IPS DF 4.7 (cell line): ENCODE measurements around the gene NEK2.
"Not testable (repeated sequence)": the region's sequence is repeated elsewhere in the genome, so short reads cannot be mapped to it uniquely, and the experiment has no call there.

ENCODE experiments used
- DNase-seq: peaks from one replicate; pipeline ENCODE4 v3.0.0-alpha.2; 2013; ENCODE audit warnings: low spot score; ENCODE audit errors: extremely low read depth

NEK2 gene

DNA sequence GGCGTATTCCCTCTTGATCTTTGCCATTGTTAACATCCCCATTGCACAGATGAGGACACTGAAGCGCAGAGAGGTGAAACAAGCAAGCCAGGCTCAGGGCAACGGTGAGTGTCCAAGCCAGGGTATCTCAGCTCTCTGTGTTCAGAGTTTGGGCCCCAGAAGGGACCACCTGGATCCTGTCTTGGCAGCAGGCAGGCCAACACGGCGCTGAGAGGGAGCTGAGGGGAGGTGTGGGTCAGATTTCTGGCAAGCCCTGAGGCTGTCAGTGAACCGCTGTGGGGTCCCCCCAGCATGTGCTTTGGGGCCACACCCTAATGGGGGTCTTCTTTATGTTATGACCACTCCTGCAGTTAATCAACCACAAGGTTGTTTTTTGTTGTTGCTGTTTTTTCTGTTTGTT lies 23.1 kb downstream of the NEK2 start:
- no peak for DNase-seq

DNA sequence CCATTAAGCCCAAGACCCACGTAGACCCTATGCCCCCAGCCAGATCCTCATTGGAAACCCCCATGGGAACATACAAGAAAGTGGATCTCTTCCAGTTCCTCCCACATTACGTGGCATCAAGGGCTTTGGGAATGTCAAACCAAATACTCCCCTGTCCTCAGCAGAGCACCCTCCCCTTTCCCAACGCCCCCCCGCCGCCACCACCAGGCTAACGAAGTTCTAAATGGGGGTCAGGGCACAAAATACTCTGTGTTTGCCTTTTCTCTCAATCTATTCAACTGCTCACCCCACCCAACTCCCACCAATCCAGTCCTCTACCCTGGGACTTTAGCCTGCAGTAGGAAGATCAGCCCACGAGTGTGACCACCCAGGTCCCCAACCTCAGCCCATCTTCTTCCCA lies 24.5 kb downstream of the NEK2 start:
- DNase-seq = no peak

DNA sequence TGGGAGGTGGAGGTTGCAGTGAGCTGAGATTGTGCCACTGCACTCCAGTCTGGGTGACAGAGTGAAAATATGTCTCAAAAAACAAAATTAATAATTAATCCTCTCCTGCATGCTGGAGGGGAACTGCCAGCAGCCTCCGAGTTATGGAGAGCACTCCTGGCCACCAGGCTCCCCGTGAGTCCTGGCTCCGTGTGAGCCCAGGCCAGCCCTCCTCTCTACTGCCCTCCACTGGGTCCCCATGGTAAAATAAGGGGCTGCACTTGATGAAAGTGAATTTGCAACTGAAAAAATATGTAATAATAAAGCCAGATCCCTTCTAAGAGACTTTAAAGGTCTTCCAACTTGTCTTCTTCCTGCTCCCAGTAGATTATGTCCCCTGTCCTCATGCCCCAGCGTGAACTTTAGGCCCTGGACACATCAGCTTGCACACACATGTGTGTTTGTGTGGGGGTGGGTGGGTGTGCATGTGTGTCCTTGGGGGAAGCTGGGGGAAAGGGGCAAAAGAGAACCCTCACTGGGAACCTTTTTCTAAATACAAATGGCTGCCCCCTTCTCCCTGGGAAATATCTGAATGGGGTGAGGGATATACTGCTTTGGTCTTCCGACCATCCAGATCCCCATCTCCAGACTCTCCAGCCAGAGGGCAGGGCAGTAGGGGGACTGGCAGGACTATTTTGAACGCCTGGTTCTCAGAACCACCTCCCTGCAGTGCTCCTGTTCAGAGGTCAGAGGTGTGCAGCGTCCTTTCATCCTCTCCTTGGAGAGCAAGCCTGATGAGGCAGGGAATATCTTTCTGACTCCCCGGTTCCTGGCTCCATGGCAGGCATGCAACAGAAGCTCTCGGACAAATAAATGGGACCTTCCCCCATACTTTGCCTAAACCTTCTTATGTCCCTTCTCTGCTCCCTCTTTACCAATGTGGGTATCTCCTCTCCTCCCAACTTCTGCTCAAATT lies 26.2 kb downstream of the NEK2 start:
- no peak for DNase-seq

DNA sequence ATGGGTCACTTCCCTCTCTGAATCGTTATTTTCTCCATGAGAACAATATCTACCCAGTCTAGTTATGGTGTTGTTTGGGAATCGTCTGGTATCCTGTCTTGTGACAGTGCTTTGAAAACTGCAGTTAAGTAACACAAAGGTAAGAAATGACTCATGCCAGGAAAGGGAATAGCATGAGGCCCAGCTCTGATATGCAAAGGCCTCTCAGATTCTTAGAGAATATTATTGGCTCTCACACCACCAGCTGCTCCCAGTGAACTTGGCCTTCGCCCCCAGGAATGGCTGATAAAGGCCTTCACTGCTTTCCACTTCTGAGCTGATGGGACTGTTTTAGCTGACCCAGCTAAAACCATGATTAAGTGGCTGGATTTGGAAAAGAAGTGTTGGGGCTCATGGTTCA lies 27.1 kb downstream of the NEK2 start:
- DNase-seq = no peak

DNA sequence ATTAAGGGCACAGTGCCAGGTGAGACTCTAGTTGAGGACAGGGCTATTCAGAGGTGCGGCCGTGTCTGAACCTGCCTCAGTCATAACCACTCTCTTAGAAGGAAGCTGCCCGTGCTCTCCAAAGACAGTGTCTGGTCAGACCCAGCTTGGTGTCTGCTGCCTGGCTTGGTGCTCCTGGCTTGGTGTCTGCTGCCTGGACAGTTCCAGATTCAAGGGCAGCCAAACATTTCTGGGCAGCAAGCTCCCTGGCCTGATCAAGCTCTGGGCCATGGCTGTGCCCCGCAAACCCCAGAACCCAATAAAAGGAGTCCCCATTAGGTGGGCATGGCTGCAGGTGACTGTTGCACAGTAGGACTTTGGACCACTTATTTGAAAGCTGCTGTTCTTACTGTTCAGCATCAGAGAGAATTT lies 27.7 kb downstream of the NEK2 start:
- no peak for DNase-seq

DNA sequence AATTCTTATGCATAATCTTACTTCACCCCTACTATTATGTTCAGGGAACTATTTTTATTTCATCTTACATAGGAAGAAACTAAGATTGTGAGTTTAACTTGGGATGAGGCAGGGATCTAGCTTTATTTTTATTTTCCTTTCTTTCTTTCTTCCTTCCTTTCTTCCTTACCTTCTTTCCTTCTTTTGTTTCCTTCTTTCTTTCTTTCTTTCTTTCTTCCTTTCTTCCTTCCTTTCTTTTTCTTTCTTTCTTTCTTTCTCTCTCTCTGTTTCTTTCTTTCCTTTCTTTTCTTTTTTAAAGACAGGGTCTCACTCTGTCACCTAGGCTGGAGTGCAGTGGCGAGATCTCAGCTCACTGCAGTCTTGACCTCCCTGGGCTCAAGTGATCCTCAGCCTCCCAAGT lies 28.9 kb downstream of the NEK2 start:
- no peak for DNase-seq

DNA sequence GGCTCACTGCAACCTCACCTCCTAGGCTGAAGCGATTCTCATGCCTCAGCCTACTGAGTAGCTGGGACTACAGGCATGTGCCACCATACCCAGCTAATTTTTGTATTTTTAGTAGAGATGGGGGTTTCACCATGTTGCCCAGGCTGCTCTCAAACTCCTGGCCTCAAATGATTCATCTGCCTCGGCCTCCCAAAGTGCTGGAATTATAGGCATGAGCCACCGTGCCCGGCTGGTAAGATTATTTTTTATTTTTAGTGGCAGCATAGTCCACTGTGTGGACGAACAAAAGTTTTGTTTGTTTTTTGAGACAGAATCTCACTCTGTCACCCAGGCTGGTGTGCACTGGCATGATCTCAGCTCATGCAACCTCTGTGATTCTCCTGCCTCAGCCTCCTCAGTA lies 29.8 kb downstream of the NEK2 start:
- not testable (repeated sequence) for DNase-seq

DNA sequence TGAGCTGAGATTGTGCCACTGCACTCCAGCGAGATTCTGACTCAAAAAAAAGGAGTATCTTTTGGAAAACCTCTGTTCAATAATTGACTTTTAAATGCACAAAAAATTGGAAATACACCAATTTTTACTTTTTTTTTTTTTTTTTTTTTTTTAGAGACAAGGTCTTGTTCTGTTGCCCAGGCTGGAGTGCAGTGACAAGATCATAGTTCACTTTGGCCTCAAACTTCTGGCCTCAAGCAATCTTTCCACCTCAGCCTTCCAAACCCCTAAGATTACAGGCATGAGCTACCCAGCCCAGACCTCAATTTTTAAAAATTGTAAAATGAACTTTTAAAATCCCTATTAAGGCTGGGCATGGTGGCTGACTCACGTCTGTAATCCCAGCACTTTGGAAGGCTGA lies 30.8 kb downstream of the NEK2 start:
- DNase-seq = no peak

DNA sequence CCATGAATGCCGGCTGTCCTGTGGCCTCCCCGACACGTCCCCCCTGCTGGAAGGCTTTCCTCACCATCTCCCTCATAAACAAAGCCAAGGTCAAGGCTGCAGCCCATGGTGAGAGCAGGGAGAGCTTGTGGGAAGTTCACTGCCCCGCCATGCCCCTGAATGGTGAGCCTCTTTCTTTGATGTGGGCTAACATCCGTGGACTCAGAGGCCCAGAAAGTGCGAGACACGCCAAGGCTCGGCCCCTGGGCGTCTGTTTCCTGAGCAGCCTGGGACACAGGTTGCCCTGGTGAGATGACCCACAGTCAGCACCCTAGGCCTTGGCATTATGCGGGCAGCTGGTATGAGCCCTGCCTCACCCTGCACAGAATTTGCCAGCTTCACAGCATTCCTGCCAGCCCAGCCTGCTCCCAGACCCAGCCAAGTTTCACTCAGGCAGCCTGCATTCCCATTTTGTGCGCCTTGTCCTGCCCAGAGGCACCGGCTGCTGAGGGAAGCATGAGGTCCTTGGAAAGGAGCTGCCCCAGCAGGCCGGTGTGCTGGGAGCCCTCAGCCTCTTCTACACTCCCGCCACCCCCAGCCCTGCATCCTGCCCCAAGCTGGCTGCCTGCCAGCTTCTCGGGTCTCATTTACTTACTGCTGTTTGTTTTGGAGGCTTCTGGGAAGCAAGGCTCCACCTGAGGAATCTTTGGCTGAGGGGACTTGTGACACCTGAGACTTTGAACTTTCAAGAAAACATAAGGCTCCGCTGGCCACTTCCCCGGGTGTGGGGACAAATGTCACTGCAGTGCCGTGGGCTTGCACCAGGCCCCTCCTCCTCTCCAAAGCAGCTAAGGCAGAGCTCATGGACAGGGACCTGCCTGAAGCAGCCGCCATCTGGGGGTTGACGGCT lies 31.9 kb downstream of the NEK2 start:
- no peak for DNase-seq

DNA sequence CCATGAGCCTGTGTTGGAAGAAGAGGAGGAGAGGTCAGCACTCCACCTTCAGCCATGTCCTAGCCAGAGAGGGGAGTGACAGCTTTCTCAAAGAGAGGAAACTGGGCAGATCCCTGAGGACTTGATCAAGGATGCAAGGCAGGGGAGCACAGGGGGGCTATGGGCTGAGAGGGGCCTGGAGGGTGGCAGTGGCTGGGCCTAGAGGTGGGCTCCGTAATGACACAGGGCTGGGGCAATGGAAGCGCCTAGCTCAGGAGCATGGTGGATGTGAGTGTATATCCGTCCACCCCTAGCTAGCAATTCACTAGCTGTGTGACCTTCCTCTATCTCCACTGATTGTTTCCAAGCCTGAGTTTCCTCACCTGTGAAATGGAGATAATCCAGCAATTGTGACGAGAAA lies 32.6 kb downstream of the NEK2 start:
- DNase-seq = no peak

DNA sequence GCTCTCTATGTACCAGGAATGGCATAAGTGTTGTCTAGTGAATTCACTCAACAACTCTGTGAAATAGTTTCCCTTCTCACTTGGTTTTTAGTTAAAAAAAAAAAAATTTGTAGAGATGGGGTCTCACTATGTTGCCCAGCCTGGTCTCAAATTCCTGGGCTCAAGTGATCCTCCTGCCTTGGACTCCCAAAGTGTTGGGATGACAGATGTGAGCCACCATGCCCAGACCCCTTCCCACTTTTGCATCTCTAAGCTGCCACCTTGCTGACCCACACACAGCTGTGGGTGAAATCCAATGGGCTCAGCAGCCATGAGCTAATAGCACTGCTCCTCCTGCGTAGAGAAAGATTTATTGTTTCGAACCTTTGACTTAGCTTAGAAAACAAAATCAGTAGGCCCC lies 33.5 kb downstream of the NEK2 start:
- no peak for DNase-seq

DNA sequence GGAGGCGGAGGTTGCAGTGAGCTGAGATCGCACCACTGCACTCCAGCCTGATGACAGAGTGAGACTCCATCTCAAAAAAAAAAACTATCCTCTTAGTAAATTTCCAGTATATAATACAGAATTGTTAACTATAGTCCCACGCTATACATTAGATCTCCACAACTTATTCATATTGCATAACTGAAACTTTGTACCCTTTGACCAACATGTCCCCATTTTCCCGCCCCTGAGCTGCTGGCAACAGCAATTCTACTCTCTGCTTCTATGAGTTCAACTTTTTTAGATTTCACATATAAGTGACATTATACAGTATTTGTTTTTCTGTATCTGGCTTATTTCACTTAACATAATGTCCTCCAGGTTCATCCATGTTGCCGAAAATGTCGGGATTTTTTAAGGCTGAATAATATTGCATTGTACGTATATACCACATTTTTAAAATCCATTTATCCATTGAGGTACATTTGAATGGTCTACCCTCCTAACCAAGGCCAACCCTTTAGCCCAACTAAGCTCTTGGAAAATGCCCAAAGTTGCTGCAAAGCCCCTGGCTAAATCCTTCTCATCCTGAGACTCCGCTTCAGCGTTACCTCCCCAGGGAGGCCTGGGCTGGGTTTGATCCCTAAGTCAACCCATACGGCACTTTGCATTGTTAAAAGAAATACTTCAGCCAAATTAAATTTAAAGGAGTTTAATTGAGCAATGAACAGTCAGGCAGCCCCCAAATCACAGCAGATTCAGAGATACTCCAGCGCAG lies 34.2 kb downstream of the NEK2 start:
- DNase-seq = no peak

DNA sequence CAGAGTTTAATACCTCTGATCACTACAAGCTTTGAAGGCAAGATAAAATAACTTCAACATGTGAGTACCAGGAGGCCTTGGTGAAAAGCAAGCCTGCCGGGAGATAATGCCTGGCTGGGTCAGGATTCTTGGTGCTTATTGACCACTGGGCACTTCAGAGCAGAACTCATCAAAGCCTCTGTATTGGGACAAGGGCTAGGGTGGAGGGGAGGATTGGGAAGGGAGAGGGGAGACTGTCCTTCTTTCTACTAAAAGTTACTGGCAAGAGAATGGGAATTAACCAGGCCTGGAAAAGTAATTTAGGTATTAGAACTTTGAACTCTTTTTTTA lies 35.2 kb downstream of the NEK2 start:
- DNase-seq = no peak

DNA sequence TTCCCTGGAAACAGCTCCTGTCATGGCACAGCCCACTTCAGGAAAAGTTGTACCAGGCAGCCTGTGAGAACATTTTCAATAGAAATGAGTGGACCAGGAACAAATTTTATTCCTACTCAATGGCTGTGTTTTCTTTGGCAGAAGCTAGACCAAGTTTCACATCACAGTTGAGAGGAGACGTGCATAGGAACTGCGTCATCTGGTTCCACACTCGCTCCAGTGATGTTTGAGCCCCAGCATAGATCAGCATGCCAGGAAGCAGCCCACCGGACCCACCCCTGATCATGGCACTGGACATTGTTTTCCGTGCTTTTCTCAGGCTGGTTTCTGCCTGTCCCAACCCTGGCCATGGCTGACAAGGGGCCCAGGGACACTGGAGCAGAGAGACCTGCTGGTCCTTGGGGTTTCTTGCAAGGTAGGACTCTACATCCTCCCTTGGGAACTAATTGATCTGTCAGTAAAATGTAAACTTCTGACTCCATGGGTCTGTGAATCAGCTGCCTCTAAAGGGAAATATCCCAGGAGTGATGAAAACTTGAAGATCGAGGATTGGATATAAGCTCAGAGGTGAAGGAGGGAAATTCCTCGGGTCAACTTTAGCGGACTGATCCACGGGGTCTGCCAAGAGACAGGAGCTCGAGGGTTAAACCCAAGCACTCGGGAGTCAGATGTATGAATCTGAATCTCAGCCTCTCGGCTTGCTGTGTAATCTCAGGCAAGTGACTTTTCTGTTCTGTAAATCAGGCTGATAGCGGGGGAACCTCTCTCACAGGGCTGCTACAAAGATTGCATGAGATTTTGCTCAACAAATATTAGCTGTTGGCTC lies 35.7 kb downstream of the NEK2 start:
- no peak for DNase-seq

DNA sequence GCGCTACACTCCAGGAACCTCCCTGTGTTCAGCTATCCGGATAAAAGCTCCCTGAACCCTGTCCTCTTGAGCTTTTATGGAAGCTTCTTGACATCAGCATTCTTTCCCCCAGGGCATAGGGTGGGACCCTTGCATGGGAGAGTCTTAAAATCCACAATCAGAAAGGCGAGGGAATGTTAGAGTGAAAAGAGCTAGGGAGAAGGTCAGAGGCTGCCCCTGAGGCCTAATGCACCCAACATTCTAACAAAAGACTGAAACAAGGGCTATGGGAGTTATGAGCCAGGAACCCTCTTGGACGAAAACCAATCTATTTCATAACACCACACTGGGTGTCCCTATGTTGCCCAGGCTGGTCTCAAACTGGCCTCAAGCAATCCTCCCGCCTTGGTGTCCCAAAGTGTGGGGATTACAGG lies 36.7 kb downstream of the NEK2 start:
- no peak for DNase-seq

DNA sequence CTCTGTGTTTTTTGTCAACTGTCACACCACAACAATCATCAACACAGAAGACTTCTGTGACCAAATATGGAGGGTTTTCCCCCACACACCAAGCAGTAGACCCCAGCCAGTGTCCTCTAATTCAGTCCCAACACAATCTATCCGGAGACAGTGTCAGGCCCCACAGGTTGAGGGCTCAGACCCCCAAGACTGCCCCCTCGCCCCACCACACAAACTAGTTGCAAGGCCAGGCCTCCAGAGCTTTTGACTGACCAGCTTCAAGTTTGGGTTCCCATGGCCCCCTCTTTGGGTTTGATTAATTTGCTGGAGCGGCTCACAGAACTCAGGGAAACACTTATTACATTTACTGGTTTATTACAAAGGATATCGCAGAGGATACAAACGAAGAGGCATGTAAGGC lies 37.2 kb downstream of the NEK2 start:
- no peak for DNase-seq

DNA sequence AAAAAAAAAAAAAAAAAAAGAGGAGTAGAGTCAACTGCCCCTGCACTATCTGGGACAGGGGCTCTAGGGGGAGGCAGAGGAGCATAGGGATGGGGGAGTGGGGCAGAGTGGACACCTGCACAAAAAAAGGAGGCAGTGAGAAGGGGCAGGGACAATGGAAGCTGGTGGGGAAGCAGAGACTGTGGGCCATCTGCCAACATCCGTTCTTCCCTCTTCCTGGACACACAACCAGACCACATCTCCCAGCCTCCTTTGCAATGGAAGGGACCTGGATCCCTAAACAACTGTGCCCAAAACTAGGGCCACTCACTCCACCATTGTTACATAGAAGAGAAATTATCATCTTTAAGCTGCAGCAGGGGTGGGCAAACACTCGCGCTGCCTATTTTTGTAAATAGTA lies 38.4 kb downstream of the NEK2 start:
- no peak for DNase-seq

DNA sequence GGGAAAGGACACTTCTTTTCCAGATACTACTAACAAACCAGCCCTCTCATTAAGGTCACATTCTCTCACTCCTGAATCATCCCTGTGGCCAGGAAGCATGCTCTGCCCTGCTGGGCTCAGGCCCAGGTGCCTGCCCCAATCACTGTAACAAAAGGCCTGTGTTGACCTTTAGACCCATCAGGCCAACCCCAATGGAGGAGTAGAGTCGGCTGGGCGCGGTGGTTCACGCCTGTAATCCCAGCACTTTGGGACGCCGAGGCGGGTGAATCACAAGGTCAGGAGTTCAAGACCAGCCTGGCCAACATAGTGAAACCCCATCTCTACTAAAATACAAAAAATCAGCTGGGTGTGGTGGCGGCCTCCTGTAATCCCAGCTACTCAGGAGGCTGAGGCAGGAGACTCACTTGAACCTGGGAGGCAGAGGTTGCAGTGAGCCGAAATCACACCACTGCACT lies 38.8 kb downstream of the NEK2 start:
- DNase-seq = not testable (repeated sequence)

DNA sequence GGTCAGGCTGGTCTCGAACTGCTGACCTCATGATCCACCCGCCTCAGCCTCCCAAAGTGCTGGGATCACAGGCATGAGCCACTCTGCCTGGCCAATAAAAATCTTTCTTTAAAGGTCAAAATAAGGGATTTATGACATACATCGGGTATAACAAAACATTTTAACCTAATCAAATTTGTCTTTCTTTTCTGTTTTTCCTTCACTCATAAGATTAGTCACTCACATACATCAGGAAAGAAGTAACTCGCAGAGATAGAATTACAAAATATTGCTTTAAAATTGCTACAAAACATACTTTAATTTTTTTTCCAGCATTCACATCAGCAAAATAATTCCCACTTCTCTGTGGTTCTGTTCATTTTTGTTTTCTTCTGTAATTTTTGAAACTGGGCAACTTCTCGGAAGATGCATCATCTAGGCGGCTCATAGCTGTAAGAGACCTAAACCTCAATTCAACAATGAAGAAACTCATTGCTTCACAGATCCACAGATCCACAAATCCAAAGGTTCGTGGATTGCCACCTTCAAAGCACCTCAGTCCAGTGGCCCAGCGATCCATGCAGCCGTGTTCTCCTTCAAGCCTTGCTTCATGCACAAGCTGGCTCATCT lies 39.7 kb downstream of the NEK2 start:
- no peak for DNase-seq

DNA sequence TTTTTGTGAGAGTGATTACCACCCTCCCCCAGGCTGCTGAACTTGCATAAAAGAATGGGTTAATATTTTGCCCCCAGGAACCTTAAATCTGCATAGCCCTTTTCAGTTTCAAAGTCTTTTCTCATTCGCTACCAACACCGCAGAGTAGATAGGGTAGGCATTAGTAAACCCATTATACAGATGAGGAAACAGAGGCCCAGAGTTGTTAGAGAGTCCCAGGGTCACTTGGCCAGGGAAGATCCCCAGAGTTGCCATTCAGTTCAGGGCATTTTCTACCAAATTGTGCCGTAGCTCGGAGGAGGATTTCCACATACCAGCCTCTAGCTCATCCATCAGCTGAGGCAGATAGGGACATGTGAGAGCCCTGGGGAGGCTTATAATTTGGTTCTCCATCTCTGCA lies 40.5 kb downstream of the NEK2 start:
- no peak for DNase-seq
